Caco-2 (cell line): Measurements from ENCODE around the gene EVX2. TPM values are rescaled to one million over a fixed set of nuclear protein-coding genes. Genes with fewer than 3 reads are reported as not detected.

Source experiments
- BruUV-seq: library from RNA; stranded (reverse); fragments of 400-500 nt; replicated peaks from 2 replicates; lab custom pipeline; 2021; lab: Mats Ljungman, UMichigan
- CTCF ChIA-PET: fragments of 300-600 bp; sonication (Branson Sonifier 250); formaldehyde crosslinking; loops from one replicate; lab custom pipeline; 2022; ENCODE audit warnings: antibody characterized with exemption; lab: Charles Lee
- POLR2A ChIA-PET: fragments of 300-600 bp; sonication (Branson Sonifier 250); formaldehyde crosslinking; loops from one replicate; lab custom pipeline; 2022; ENCODE audit warnings: antibody characterized with exemption; lab: Charles Lee
- DNase-seq, 2 experiments: peaks; one replicate each; pipeline versions ENCODE4 v3.0.0 to v3.0.0-alpha.2; 2020 to 2022
- H3K27me3 ChIP-seq: replicated peaks from 2 replicates; pipeline ENCODE4 v1.6.0; 2011; ENCODE audit warnings: low read length; ENCODE audit not compliant: control insufficient read depth, insufficient read depth
- H3K36me3 ChIP-seq: 2 replicates; pipeline ENCODE4 v1.5.1; 2011; ENCODE audit warnings: low read length; ENCODE audit not compliant: control insufficient read depth, insufficient read depth
- H3K4me1 ChIP-seq: fragments of 250-450 bp; sonication (Bioruptor Pico); 2 replicates; pipeline ENCODE4 v1.5.1; 2020; ENCODE audit warnings: mild to moderate bottlenecking
- H3K4me3 ChIP-seq: 2 replicates; pipeline ENCODE4 v1.5.1; 2011; ENCODE audit warnings: low read depth, mild to moderate bottlenecking, control low read depth, low read length
- H3K9me3 ChIP-seq: fragments of 250-450 bp; sonication (Bioruptor Pico); 2 replicates; pipeline ENCODE4 v1.5.1; 2020; ENCODE audit warnings: mild to moderate bottlenecking, moderate library complexity
- H3K27ac Mint-ChIP-seq: one replicate; pipeline ENCODE4 v1.8.0; 2022; ENCODE audit warnings: mixed read lengths; ENCODE audit not compliant: unreplicated experiment
- H3K27me3 Mint-ChIP-seq: one replicate; pipeline ENCODE4 v1.8.0; 2022; ENCODE audit warnings: mixed read lengths; ENCODE audit not compliant: insufficient read depth, unreplicated experiment
- H3K36me3 Mint-ChIP-seq: one replicate; pipeline ENCODE4 v1.8.0; 2022; ENCODE audit warnings: mild to moderate bottlenecking, mixed read lengths; ENCODE audit not compliant: insufficient read depth, unreplicated experiment
- H3K4me1 Mint-ChIP-seq: one replicate; pipeline ENCODE4 v1.8.0; 2022; ENCODE audit warnings: low read depth, mixed read lengths; ENCODE audit not compliant: unreplicated experiment
- H3K4me3 Mint-ChIP-seq: one replicate; pipeline ENCODE4 v1.8.0; 2022; ENCODE audit warnings: mild to moderate bottlenecking, moderate library complexity, mixed read lengths; ENCODE audit not compliant: unreplicated experiment
- H3K9me3 Mint-ChIP-seq: one replicate; pipeline ENCODE4 v1.8.0; 2022; ENCODE audit warnings: mixed read lengths; ENCODE audit not compliant: unreplicated experiment
- intact Hi-C: fragments of 100-400 bp; cut with micrococcal nuclease; formaldehyde crosslinking; loops from one replicate; pipeline ENCODE4 v1.10.0; 2022; ENCODE audit not compliant: unreplicated experiment
- total RNA-seq: library from RNA; stranded (reverse); gene quantifications from 2 replicates; pipeline ENCODE4 v1.2.3, GENCODE V29; 2022
- TF ChIP-seq, protein P1 (sequence below), 2 experiments: fragments of 200-600 bp in 1 of 2; IDR thresholded peaks; 1 replicate in 1 of 2; 2 replicates in 1 of 2; pipeline versions ENCODE4 v1.5.1 to v1.8.0; 2011 to 2022; ENCODE audit warnings: antibody characterized with exemption in 1 of 2, control low read depth in 1 of 2, inconsistent platforms in 1 of 2, low read depth in 1 of 2, low read length in 1 of 2, mild to moderate bottlenecking in 1 of 2, moderate library complexity in 1 of 2; ENCODE audit not compliant: insufficient read depth in 1 of 2, severe bottlenecking in 1 of 2, unreplicated experiment in 1 of 2

EVX2 gene
- total RNA-seq, 1 experiment from 2014 or later, result not detected

DNA sequence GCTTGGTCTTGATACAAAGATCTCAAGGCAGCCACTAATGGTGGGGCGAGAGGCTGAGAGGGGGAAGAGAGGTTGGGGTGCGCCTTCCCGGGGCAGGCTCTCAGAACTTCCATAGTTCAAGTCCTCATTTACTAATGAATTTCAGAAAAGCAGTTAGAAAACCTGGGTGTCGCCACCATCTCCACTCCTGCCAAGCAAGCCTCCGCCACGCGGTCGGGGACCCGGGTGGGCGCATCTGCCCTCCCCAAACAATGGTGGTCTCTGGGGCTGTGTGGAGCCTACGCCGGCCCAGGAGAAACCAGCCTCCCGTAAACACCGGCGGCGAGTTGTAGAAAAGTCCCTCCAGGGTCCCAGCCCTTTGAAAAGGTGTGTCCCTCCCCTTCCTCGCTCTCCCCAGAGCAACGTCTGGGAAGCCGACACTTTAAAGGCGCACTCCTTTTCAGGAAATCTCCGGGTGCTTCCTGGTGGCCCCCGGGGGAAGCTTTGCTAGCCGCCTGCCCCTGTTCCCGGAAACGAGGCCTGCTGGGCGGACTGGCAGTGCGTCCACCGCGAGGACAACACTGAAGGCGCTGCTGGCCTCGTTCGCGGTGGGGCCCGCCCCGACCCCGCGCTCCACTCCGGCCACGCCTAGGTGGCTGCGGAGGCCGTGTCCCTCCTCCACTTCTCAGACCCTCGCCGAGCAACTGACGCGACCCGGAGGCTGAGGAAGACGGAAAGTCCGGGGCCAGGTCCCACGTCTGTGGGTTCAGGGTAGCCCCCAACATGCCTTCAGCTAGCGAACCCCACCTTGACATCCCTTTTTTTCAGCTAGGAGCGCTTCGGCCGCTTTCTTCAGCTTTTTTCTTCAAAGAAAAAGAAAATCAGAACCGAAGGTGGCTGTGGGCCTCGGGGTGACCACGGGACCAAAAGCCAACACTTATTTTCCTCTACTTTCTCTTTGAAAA lies 16.8 kb downstream of the EVX2 start:
- ChIA-PET POLR2A (no interaction called here), CTCF (no interaction called here)
- no peak overlapping the region for H3K4me3 Mint-ChIP-seq
- Histone ChIP-seq H3K4me1 (no peaks in the 10 kb centered on the region), H3K9me3 (no peaks in the 10 kb centered on the region), H3K36me3 (no peaks in the 10 kb centered on the region), H3K27me3 (no peaks in the 10 kb centered on the region; the same call in 1 of the 2 replicates), H3K4me3 (no peak overlapping the region)
- DNase-seq, result no peak
- intact Hi-C loops, result no loop called here
- peaks cover 4% of the 10 kb centered on the region for H3K4me1 Mint-ChIP-seq
- TF ChIP-seq, protein P1, sequence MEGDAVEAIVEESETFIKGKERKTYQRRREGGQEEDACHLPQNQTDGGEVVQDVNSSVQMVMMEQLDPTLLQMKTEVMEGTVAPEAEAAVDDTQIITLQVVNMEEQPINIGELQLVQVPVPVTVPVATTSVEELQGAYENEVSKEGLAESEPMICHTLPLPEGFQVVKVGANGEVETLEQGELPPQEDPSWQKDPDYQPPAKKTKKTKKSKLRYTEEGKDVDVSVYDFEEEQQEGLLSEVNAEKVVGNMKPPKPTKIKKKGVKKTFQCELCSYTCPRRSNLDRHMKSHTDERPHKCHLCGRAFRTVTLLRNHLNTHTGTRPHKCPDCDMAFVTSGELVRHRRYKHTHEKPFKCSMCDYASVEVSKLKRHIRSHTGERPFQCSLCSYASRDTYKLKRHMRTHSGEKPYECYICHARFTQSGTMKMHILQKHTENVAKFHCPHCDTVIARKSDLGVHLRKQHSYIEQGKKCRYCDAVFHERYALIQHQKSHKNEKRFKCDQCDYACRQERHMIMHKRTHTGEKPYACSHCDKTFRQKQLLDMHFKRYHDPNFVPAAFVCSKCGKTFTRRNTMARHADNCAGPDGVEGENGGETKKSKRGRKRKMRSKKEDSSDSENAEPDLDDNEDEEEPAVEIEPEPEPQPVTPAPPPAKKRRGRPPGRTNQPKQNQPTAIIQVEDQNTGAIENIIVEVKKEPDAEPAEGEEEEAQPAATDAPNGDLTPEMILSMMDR (IDR thresholded peaks at IDR 0.05; ENCODE audit: insufficient read depth in 1 of 2, low read depth in 1 of 2, low read length in 1 of 2, severe bottlenecking in 1 of 2, unreplicated experiment in 1 of 2), result no peak
- no peak overlapping the region for H3K27ac Mint-ChIP-seq
- no TSS peak for BruUV-seq
- H3K9me3 Mint-ChIP-seq, result no peaks in the 10 kb centered on the region
- peaks cover 7% of the 10 kb centered on the region for H3K27me3 Mint-ChIP-seq
- H3K36me3 Mint-ChIP-seq, result no peaks in the 10 kb centered on the region

DNA sequence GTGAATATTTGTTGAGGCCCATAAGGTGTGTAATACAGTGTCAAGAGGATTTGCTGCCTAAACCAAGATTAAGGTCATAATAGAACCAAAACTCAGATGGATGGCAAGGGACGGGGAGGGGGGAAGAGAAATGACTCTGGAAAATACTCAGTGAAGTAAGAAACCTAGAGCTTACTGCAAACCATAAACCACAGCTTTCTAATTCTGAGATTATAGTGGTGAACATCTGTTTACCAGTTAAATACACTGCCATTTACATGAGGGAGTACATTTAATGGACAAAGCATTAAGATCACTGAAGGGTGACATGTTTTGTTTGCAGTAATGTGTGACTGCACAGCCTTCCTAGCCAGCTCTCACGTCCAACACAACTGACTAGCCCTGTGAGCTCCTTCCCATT lies 19.8 kb downstream of the EVX2 start:
- Histone ChIP-seq H3K4me1 (no peaks in the 10 kb centered on the region), H3K36me3 (no peaks in the 10 kb centered on the region), H3K9me3 (no peaks in the 10 kb centered on the region), H3K4me3 (no peak overlapping the region), H3K27me3 (no peaks in the 10 kb centered on the region)
- H3K27ac Mint-ChIP-seq, result no peak overlapping the region
- no peak overlapping the region for H3K4me3 Mint-ChIP-seq
- no TSS peak for BruUV-seq
- CTCF ChIA-PET, result no interaction called here
- POLR2A ChIA-PET, result no interaction called here
- peaks cover 7% of the 10 kb centered on the region for H3K27me3 Mint-ChIP-seq
- H3K36me3 Mint-ChIP-seq, result no peaks in the 10 kb centered on the region
- H3K4me1 Mint-ChIP-seq, result peaks cover 6% of the 10 kb centered on the region
- no peaks in the 10 kb centered on the region for H3K9me3 Mint-ChIP-seq
- intact Hi-C loops, result no loop called here
- TF ChIP-seq, protein P1 (IDR thresholded peaks at IDR 0.05; ENCODE audit: insufficient read depth in 1 of 2, low read depth in 1 of 2, low read length in 1 of 2, severe bottlenecking in 1 of 2, unreplicated experiment in 1 of 2), result no peak
- DNase-seq, result no peak

DNA sequence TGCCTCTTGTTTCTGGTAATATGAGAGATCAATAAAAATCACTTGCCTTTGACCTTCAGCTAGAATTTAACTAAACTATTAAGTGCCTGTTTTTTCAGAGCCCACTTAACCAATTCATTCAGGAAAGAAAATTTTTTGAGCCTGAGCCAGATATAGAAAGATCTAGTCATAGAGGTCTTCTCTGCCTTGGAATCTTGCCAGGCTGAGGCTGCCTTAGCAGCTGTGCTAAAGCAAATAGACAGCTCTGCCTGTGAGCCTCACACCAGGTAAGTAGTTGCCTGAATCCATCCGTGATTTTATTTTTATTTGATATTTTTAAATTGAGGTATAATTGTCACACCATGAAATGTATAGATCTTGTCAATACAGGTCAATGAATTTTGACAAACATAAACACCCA lies 27.4 kb downstream of the EVX2 start:
- Histone ChIP-seq H3K27me3 (no peaks in the 10 kb centered on the region), H3K4me1 (no peaks in the 10 kb centered on the region), H3K9me3 (no peaks in the 10 kb centered on the region), H3K36me3 (no peaks in the 10 kb centered on the region), H3K4me3 (no peak overlapping the region)
- TF ChIP-seq, protein P1 (IDR thresholded peaks at IDR 0.05; ENCODE audit: insufficient read depth in 1 of 2, low read depth in 1 of 2, low read length in 1 of 2, severe bottlenecking in 1 of 2, unreplicated experiment in 1 of 2), result no peak
- intact Hi-C loops, result no loop called here
- CTCF ChIA-PET, result no interaction called here
- no TSS peak for BruUV-seq
- H3K9me3 Mint-ChIP-seq, result no peaks in the 10 kb centered on the region
- no peaks in the 10 kb centered on the region for H3K36me3 Mint-ChIP-seq
- POLR2A ChIA-PET, result no interaction called here
- no peaks in the 10 kb centered on the region for H3K4me1 Mint-ChIP-seq
- no peak overlapping the region for H3K4me3 Mint-ChIP-seq
- no peak for DNase-seq
- H3K27me3 Mint-ChIP-seq, result peaks cover 19% of the 10 kb centered on the region
- no peak overlapping the region for H3K27ac Mint-ChIP-seq
